SHP77 treated with DMSO at 0.1 percent for 48 hours (cell line): ENCODE results near the gene RALGPS1.
"Not testable (repeated sequence)": the region's sequence is repeated elsewhere in the genome, so short reads cannot be mapped to it uniquely, and the experiment has no call there.

Source experiments
- DNase-seq: peaks from one replicate; lab custom pipeline; 2025; lab: John Stamatoyannopoulos, UW

Gene RALGPS1

DNA sequence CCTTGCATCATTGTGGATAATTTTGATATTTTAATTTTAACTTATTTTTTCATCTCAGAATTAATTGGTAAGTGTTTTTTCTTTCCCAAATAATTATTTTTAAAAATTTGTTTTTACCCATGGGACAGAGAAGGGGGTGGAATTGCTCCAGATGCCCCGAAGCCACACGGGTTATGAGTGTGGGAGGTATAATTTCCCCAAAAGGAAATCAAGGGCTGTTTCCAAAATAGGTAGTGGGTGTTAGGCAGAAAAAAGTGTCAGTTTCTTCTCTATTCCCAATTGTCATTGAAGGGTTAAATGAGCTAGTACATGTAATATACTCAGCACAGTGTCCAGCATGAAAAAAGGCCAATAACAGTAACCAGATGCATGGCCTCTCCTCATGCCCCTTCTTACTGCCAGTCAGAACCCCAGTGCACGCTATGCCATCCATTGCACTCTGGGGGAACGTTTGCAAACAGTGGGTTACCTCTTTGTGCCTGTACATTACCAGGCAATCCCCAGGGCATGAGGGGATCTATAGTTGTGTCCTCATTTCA lies 244.3 kb downstream of the RALGPS1 start:
- no peak for DNase-seq

- peak; percentile 10 for DNase-seq
Measured at GRCh38 chr9:127159325-127159801, 244.8 kb downstream of the RALGPS1 start.

DNA sequence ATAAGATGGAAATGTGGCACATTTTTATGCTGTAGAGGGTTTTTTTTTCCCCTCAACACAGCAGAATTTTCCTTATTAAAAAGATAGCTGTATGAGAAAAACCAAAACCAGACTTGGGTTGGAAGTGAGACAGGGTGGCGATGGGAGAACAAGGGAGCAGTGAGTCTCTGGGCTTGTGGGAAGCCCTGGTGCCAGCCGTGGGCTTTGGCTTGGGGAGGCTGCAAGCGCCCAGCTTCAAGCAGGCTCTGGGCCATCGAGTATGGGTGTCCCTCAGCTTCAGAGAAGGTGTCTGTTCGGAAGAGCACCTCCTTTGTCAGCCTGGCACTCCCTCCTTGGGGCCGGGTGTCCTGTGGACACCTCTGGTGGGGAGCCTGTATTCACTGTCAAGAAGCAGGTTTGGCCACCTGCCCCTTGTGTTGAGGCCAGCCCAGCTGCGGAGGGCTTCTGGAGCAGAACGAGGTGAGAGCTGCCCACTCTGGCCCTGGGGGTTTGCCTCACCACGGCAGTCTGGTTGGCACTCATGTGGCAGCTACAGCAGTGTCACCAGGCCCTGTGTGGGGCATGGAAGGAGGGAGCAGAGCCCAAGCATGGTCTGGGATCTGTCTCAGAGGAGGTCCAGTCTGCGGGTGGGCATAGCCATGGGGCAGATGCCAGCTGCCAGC lies 245.5 kb downstream of the RALGPS1 start:
- DNase-seq: no peak

- no peak for DNase-seq
Measured at GRCh38 chr9:127161081-127161624, 246.6 kb downstream of the RALGPS1 start.

DNA sequence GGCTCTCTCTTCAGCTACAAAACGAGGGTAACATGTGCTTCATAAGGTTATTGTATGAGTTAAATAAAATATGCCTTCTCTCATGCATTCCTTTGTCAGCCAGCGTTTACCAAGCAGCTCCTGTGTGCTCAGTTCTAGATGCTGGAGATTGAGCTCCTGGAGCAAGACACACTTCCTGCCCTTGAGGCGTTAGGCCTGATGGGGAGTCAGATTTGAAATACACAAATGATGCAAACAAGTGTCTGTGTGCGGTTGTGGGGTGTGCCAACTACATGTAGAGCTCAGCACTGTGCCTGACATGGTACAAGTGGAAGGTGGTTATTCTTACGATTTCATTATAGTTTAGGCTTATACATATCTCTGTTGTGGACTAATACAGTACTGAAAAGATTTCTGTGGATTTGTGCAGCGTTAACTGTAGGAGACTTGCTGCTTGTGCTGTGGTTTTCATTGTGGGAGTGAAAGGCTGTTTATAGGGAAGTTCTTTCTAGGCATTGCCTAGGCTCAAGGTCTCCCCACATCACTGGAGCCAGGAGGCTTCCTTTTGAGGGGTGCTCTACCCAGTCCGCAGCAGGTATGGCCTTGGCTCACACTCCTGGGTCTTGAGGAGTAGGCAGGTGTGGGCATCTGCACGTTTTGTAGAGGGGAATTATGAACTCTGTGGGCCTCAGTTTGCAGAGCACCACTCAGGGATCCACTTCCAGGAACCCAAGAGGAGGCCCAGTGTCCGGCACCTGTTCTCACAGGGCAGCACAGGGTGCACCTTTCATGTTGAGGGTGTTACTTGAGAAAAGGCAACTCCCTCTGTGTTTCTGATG lies 247.7 kb downstream of the RALGPS1 start:
- DNase-seq: no peak

- DNase-seq: no peak
Measured at GRCh38 chr9:127162864-127163365, 248.3 kb downstream of the RALGPS1 start.

GRCh38 chr9:127163409-127163808 lies 248.8 kb downstream of the RALGPS1 start:
- DNase-seq: peak; percentile 14

DNA sequence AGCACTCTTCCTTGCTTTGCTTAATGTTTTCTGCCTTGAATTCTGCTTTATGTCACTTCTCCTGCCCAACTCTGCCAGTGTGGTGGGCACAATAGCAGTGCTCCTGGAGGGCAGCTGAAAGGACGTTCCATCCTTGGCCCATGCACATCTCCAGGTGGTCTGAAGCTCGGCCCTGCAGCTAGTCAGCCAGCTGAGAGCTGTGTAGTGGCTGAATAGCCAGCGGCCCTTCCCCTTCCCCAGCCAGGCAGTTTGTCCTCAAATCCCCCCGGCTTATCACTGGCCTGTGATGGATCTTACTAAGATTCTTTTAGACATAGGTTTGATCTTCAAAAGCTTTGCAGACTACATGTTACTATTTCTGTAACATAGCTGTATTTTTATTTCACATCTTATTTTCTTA lies 250.5 kb downstream of the RALGPS1 start:
- no peak for DNase-seq

- DNase-seq: no peak
Measured at GRCh38 chr9:127166111-127166510, 251.5 kb downstream of the RALGPS1 start.

DNA sequence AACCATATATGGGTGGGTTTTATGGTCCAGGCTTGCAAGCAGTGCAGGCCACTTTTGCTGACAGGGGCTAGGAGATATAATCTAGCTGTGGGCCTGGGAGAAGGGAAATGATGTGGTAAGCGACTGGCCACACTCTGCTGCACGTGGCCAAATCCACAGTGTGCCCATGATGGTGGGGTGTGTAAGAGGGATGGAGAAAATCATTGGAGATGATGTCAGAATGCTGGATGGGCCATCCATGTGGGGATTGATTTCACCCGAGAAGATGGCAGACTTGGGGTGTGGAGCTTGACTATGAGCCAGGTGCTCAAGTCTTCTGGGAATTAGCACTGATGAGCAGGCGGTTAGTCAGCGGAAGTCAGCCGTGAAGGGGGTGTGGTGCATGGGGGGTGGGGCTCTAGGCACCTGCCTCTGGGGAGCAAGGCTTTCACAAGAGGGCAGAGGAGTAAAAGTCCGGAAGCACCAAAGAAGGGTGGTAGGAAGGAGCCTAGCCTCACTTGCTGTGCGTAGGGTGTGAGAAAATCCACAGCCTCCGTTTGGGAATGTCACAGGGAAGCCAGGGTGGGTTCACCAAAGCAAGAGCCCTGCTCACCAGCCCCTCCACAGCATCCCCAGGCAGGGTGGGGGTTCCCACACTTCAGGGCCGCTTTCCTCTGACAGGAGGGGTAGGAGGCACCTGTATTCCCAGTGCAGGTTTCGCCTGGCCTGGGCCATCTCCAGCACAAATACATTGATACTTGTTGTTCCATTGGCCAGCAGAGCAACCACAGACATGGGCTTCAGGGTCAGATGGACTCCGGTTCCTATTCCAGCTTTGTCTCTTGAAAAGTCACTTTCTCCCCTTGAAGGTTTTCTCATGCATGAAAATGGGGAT lies 252.3 kb downstream of the RALGPS1 start:
- peak; percentile 38 for DNase-seq

- DNase-seq: no peak
Measured at GRCh38 chr9:127167560-127168326, 253.2 kb downstream of the RALGPS1 start.

GRCh38 chr9:127168756-127169574 lies 254.4 kb downstream of the RALGPS1 start:
- DNase-seq: no peak

DNA sequence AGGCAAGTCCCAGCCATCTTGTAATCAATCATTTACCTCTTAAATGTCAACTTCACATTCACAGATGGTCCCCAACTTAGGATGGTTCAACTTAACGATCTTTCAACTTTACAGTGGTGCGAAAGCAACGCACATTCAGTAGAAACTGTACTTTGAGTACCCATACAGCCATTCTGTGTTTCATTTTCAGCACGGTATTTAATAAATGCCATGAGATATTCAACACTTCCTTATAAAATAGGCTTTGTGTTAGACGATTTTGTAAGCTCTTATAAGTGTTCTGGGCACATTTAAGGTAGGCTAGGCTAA lies 254.9 kb downstream of the RALGPS1 start:
- DNase-seq: no peak

GRCh38 chr9:127170103-127170502 lies 255.5 kb downstream of the RALGPS1 start:
- DNase-seq: no peak

GRCh38 chr9:127170652-127171051 lies 256.1 kb downstream of the RALGPS1 start:
- DNase-seq: no peak

DNA sequence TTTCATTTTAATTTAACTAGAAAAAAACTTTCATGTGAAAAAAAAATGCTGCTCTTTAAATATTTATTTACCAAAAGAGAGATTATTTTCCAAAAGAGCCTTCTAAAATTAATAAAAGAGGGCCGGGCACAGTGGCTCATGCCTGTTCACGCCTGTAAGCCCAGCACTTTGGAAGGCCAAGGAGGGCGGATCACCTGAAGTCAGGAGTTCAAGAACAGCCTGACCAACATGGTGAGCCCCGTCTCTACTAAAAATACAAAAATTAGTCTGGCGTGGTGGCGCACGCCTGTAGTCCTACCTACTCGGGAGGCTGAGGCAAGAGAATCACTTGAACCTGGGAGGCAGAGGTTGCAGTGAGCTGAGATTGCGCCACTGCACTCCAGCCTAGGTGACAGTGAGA lies 256.8 kb downstream of the RALGPS1 start:
- not testable (repeated sequence) for DNase-seq

DNA sequence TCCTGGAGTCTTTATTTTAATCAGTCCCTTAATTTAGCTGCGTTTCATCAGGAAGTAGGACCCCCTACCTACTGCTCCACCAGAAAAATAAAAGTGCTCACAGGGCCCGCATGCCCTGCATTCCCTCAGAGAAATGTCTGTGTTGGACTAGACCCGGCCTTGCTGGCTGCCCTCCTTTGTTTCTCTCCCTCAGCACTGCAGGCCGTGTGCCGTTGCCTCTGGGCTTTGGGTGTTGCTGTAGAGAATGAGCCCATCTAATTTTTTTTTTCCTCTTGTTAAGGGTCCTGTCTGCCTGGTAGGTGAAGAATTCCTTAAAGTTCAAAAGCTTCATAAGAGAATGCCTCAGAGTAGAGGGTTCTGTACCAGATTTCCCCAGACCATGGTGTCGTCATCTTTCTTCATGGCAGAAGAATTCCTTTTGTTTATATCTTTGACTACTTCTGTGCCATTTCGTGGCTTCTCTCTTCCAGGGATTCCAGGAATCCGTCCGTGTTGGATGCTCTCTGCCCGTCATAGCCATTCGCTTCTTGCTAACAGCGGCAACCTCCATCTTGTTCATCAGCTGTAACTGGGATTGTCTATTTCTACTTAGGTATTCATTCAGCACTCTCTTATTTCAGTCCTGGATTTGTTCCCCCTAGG lies 257.6 kb downstream of the RALGPS1 start:
- no peak for DNase-seq

GRCh38 chr9:127173063-127173462 lies 258.5 kb downstream of the RALGPS1 start:
- DNase-seq: no peak
